ENCODE results near the gene ADNP. TPM values are rescaled to one million over a fixed set of nuclear protein-coding genes. Genes with fewer than 3 reads are reported as not detected.

The ADNP gene
- polyA plus RNA-seq, 1 experiment = 10.6 TPM

DNA sequence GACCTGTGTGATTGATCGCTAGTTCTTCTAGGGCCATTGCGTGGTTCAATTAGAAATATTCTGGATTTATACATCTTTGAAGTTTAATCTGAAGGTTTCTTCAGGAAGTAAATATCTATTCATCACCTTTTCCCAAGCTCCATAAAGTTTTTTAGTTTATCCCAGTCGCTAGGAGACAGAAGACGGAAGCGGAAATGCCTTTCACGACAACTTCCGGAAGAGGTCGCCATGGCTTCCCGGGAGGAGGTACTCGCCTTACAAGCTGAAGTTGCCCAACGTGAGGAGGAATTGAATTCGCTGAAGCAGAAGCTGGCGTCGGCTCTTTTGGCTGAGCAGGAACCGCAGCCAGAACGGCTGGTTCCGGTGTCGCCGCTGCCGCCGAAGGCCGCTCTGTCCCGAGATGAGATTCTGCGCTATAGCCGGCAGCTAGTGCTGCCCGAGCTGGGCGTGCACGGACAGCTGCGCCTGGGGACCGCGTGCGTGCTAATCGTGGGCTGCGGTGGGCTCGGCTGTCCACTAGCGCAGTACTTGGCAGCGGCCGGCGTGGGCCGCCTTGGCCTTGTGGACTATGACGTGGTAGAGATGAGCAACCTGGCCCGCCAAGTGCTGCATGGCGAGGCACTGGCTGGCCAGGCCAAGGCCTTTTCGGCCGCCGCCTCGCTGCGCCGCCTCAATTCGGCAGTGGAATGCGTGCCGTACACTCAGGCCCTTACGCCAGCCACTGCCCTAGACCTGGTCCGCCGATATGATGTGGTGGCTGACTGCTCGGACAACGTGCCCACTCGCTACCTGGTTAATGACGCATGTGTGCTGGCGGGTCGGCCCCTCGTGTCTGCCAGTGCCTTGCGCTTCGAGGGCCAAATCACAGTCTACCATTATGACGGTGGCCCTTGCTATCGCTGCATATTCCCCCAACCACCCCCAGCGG, 27.6 kb upstream of the ADNP start, which contains the start of gene MOCS3:
Gene MOCS3, plus strand, starts transcription at position 204 of the 928 bp plus-strand sequence. Its CDS starts 25 bp downstream, at position 229.
- ChIA-PET CTCF (interaction anchor here (1.0 to 2.8 kb wide), 13 partner anchors 9 to 171 kb away, joined by 3 to 21 read pairs (median 4); partner anchors contain the start of genes ADNP and BCAS4), POLR2A (no interaction called here)
- DNase-seq (ENCODE audit: low read depth) = peak; percentile 48
- no peaks in the 10 kb centered on the region for H3K27me3 ChIP-seq (ENCODE audit: control insufficient read depth, insufficient read depth, low read length)
- peak within 1 kb of the TSS; percentile 92 for H3K4me3 ChIP-seq (ENCODE audit: low read depth, low read length)
- TF ChIP-seq CTCF (IDR thresholded peaks at IDR 0.05; ENCODE audit: insufficient read depth, low read depth, low read length) = no peak
- peaks cover 2% of the 10 kb centered on the region; the same call in 1 of the 2 replicates for H3K36me3 ChIP-seq (ENCODE audit: control insufficient read depth, insufficient read depth, low read length)

DNA sequence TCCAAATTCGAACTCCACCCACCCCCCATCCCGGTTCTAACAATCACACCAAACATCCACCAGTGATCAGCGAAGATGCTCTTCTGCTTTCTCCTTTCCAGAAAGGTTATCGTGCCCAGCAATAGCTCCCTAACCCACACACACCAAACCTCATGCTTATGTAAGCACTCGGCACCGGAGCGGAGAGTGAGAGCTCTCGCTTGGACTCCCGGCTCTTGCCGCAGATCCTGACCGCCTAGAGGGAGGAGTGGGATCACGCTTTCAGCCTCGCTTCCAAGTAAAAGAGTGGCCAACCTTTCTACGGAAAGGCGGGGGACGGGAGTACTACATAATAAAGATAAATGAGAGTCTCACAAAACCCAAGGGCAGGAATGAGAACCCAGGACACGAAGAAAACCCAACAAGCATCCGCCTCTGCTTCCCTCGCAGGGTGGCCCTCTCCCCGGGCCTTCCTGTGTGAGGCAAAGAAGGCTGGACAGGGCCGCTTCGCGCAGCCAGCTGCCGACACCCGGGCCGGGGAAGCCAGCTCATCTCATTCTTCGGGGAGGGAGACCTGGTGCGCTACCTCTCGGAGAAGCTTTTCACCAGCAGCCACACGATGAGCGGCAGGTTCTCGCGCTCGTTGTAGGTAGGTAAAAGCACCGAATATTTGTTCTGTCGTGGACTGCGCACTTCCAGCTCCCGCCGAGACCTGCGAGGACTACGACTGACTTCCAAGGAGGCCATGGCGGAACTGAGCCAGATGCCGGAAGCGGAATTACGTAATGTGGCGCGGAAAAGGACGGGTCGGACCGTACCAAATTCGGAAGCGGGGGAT, 26.8 kb upstream of the ADNP start, which contains the start of gene DPM1:
Gene DPM1, minus strand, starts transcription at position 735 of the 817 bp plus-strand sequence. Its CDS starts 9 bp downstream, at position 726.
- ChIA-PET CTCF (interaction anchor here (0.5 to 2.8 kb wide), 13 partner anchors 10 to 170 kb away, joined by 3 to 21 read pairs (median 4); partner anchors contain the start of genes ADNP and BCAS4), POLR2A (interaction anchor here (0.7 to 0.9 kb wide), 3 partner anchors 11 to 165 kb away, joined by 4 to 11 read pairs (median 7); partner anchors contain the start of gene BCAS4)
- H3K36me3 ChIP-seq (ENCODE audit: control insufficient read depth, insufficient read depth, low read length) = peaks cover 2% of the 10 kb centered on the region; the same call in 1 of the 2 replicates
- peak within 1 kb of the TSS; percentile 92 for H3K4me3 ChIP-seq (ENCODE audit: low read depth, low read length)
- no peak for DNase-seq (ENCODE audit: low read depth)
- no peaks in the 10 kb centered on the region for H3K27me3 ChIP-seq (ENCODE audit: control insufficient read depth, insufficient read depth, low read length)
- TF ChIP-seq CTCF (IDR thresholded peaks at IDR 0.05; ENCODE audit: insufficient read depth, low read depth, low read length) = no peak

DNA sequence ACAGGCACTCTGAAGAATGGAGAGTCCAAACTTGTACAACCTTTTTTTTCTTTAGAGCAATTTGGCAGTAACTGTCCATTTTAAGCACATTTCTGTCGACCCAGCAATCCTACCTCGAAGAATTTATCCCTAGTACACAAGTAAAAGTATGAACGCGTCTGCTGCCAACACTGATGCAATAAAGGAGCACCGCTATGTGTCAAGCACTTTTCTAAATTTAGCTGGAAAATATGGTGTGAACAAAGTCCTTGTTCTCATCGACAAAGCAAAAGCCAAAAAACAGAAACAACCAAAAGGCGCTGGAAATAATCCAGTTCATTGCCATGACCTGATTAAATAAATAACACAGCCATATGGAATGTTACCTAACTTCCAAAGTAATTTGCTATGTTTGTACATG, 26.0 kb upstream of the ADNP start:
- H3K4me3 ChIP-seq (ENCODE audit: low read depth, low read length) = peak overlapping the region; percentile 92
- no peak for TF ChIP-seq CTCF (IDR thresholded peaks at IDR 0.05; ENCODE audit: insufficient read depth, low read depth, low read length)
- H3K36me3 ChIP-seq (ENCODE audit: control insufficient read depth, insufficient read depth, low read length) = peaks cover 2% of the 10 kb centered on the region; the same call in 1 of the 2 replicates
- H3K27me3 ChIP-seq (ENCODE audit: control insufficient read depth, insufficient read depth, low read length) = no peaks in the 10 kb centered on the region
- DNase-seq (ENCODE audit: low read depth) = no peak
- ChIA-PET POLR2A (interaction anchor here (0.9 kb wide), 1 partner anchor 10 kb away, joined by 4 read pairs; no protein-coding TSS in a partner anchor), CTCF (interaction anchor here (0.7 to 2.8 kb wide), 5 partner anchors 10 to 163 kb away, joined by 3 to 21 read pairs (median 5); partner anchors contain the start of gene BCAS4)

- Histone ChIP-seq H3K27me3 (ENCODE audit: control insufficient read depth, insufficient read depth, low read length) (no peaks in the 10 kb centered on the region), H3K36me3 (ENCODE audit: control insufficient read depth, insufficient read depth, low read length) (peaks cover 9% of the 10 kb centered on the region), H3K4me3 (ENCODE audit: low read depth, low read length) (no peak overlapping the region)
- ChIA-PET POLR2A (no interaction called here), CTCF (interaction anchor here (1.2 kb wide), 1 partner anchor 151 kb away, joined by 4 read pairs; no protein-coding TSS in a partner anchor)
- no peak for DNase-seq (ENCODE audit: low read depth)
- TF ChIP-seq CTCF (IDR thresholded peaks at IDR 0.05; ENCODE audit: insufficient read depth, low read depth, low read length) = no peak
These were observed 22.6 kb upstream of the ADNP start for GRCh38 chr20:50953821-50954220.

Data from BJ (cell line).